ENCODE data around the gene SHISA3. TPM values are rescaled to one million over a fixed set of nuclear protein-coding genes. Genes with fewer than 3 reads are reported as not detected.

SHISA3 gene
- total RNA-seq, 1 experiment from 2014 or later = 6.0 TPM

DNA sequence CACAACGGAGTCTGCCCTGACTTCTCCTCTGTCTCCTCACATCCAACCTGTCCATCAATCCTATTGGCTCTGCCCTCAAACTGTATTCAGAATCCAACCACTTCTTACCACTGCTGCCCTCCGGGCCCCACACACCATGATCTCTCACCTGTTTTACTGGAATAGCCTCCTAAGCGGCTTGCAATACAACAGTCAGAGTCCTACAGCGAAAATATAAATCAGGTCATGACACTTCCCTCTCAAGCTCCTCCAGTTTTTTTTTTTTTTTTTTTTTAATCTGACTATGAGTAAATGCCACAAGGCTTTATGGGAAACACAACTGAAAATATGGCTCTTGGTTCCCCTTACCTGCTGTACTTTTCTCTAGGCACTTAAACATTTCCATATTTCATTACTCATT, 42.8 kb downstream of the SHISA3 start:
- peaks cover 17% of the 10 kb centered on the region for H3K4me1 Mint-ChIP-seq
- TF ChIP-seq, protein P1, sequence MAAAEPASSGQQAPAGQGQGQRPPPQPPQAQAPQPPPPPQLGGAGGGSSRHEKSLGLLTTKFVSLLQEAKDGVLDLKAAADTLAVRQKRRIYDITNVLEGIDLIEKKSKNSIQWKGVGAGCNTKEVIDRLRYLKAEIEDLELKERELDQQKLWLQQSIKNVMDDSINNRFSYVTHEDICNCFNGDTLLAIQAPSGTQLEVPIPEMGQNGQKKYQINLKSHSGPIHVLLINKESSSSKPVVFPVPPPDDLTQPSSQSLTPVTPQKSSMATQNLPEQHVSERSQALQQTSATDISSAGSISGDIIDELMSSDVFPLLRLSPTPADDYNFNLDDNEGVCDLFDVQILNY (CRISPR knock-in tag; IDR thresholded peaks at IDR 0.05) = no peak
- no peak for TF ChIP-seq NFE2L1 (CRISPR knock-in tag; IDR thresholded peaks at IDR 0.05)
- TF ChIP-seq, protein P2, sequence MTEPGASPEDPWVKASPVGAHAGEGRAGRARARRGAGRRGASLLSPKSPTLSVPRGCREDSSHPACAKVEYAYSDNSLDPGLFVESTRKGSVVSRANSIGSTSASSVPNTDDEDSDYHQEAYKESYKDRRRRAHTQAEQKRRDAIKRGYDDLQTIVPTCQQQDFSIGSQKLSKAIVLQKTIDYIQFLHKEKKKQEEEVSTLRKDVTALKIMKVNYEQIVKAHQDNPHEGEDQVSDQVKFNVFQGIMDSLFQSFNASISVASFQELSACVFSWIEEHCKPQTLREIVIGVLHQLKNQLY (CRISPR knock-in tag; IDR thresholded peaks at IDR 0.05) = no peak
- no peak for TF ChIP-seq MYBL2 (CRISPR knock-in tag; IDR thresholded peaks at IDR 0.05)
- TF ChIP-seq, protein P3, sequence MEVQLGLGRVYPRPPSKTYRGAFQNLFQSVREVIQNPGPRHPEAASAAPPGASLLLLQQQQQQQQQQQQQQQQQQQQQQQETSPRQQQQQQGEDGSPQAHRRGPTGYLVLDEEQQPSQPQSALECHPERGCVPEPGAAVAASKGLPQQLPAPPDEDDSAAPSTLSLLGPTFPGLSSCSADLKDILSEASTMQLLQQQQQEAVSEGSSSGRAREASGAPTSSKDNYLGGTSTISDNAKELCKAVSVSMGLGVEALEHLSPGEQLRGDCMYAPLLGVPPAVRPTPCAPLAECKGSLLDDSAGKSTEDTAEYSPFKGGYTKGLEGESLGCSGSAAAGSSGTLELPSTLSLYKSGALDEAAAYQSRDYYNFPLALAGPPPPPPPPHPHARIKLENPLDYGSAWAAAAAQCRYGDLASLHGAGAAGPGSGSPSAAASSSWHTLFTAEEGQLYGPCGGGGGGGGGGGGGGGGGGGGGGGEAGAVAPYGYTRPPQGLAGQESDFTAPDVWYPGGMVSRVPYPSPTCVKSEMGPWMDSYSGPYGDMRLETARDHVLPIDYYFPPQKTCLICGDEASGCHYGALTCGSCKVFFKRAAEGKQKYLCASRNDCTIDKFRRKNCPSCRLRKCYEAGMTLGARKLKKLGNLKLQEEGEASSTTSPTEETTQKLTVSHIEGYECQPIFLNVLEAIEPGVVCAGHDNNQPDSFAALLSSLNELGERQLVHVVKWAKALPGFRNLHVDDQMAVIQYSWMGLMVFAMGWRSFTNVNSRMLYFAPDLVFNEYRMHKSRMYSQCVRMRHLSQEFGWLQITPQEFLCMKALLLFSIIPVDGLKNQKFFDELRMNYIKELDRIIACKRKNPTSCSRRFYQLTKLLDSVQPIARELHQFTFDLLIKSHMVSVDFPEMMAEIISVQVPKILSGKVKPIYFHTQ (CRISPR knock-in tag; IDR thresholded peaks at IDR 0.05) = no peak
- TF ChIP-seq, protein P4, sequence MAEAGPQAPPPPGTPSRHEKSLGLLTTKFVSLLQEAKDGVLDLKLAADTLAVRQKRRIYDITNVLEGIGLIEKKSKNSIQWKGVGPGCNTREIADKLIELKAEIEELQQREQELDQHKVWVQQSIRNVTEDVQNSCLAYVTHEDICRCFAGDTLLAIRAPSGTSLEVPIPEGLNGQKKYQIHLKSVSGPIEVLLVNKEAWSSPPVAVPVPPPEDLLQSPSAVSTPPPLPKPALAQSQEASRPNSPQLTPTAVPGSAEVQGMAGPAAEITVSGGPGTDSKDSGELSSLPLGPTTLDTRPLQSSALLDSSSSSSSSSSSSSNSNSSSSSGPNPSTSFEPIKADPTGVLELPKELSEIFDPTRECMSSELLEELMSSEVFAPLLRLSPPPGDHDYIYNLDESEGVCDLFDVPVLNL (CRISPR knock-in tag; IDR thresholded peaks at IDR 0.05; ENCODE audit: borderline replicate concordance, low read depth) = no peak
- TF ChIP-seq TEAD4 (CRISPR knock-in tag; IDR thresholded peaks at IDR 0.05) = no peak
- TF ChIP-seq PRRX2 (CRISPR knock-in tag; IDR thresholded peaks at IDR 0.05) = no peak
- TF ChIP-seq, protein P5, sequence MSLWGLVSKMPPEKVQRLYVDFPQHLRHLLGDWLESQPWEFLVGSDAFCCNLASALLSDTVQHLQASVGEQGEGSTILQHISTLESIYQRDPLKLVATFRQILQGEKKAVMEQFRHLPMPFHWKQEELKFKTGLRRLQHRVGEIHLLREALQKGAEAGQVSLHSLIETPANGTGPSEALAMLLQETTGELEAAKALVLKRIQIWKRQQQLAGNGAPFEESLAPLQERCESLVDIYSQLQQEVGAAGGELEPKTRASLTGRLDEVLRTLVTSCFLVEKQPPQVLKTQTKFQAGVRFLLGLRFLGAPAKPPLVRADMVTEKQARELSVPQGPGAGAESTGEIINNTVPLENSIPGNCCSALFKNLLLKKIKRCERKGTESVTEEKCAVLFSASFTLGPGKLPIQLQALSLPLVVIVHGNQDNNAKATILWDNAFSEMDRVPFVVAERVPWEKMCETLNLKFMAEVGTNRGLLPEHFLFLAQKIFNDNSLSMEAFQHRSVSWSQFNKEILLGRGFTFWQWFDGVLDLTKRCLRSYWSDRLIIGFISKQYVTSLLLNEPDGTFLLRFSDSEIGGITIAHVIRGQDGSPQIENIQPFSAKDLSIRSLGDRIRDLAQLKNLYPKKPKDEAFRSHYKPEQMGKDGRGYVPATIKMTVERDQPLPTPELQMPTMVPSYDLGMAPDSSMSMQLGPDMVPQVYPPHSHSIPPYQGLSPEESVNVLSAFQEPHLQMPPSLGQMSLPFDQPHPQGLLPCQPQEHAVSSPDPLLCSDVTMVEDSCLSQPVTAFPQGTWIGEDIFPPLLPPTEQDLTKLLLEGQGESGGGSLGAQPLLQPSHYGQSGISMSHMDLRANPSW (CRISPR knock-in tag; conservative IDR thresholded peaks at IDR 0.05; ENCODE audit: low read depth) = no peak
- no peak for TF ChIP-seq NR2C2 (CRISPR knock-in tag; IDR thresholded peaks at IDR 0.05)
- TF ChIP-seq, protein P6, sequence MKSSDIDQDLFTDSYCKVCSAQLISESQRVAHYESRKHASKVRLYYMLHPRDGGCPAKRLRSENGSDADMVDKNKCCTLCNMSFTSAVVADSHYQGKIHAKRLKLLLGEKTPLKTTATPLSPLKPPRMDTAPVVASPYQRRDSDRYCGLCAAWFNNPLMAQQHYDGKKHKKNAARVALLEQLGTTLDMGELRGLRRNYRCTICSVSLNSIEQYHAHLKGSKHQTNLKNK (CRISPR knock-in tag; IDR thresholded peaks at IDR 0.05) = no peak
- TF ChIP-seq TEAD1 (CRISPR knock-in tag; IDR thresholded peaks at IDR 0.05) = no peak
- no peak for TF ChIP-seq SP1 (CRISPR knock-in tag; conservative IDR thresholded peaks at IDR 0.05)
- TF ChIP-seq, protein P7, sequence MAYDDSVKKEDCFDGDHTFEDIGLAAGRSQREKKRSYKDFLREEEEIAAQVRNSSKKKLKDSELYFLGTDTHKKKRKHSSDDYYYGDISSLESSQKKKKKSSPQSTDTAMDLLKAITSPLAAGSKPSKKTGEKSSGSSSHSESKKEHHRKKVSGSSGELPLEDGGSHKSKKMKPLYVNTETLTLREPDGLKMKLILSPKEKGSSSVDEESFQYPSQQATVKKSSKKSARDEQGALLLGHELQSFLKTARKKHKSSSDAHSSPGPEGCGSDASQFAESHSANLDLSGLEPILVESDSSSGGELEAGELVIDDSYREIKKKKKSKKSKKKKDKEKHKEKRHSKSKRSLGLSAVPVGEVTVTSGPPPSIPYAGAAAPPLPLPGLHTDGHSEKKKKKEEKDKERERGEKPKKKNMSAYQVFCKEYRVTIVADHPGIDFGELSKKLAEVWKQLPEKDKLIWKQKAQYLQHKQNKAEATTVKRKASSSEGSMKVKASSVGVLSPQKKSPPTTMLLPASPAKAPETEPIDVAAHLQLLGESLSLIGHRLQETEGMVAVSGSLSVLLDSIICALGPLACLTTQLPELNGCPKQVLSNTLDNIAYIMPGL (CRISPR knock-in tag; IDR thresholded peaks at IDR 0.05) = no peak
- TF ChIP-seq NFYB (CRISPR knock-in tag; conservative IDR thresholded peaks at IDR 0.05; ENCODE audit: low read depth) = no peak
- no peak for TF ChIP-seq ZBTB21 (CRISPR knock-in tag; IDR thresholded peaks at IDR 0.05; ENCODE audit: borderline replicate concordance)
- TF ChIP-seq GRHL2 (CRISPR knock-in tag; IDR thresholded peaks at IDR 0.05; ENCODE audit: insufficient replicate concordance, severe bottlenecking) = no peak
- no peak overlapping the region for H3K4me3 Mint-ChIP-seq
- DNase-seq (ENCODE audit: low spot score) = no peak
- H3K36me3 Mint-ChIP-seq = peaks cover 4% of the 10 kb centered on the region
- POLR2A ChIA-PET = no interaction called here
- CTCF ChIA-PET = interaction anchor here (0.7 kb wide), 1 partner anchor 465 kb away, joined by 3 read pairs; no protein-coding TSS in a partner anchor
- H3K27me3 Mint-ChIP-seq (ENCODE audit: low read depth) = no peaks in the 10 kb centered on the region
- 0 out of 2 replicates have a peak, but pooled peaks cover 3% of the 10 kb centered on the region for H3K9me3 Mint-ChIP-seq
- H3K27ac Mint-ChIP-seq = no peak overlapping the region
- ATAC-seq = no peak

All from WTC11 (cell line).